Adipocyte (in vitro differentiated cells): ENCODE measurements around the gene ACTN4.
A peak's percentile ranks its signal among the peaks of the same experiment; 100 is the strongest.

ENCODE experiments used
- DNase-seq: peaks from one replicate; pipeline ENCODE4 v3.0.0-alpha.2; 2015; ENCODE audit warnings: low read depth
- H3K27me3 ChIP-seq: replicated peaks from 2 replicates; pipeline ENCODE4 v1.7.0; 2013; ENCODE audit warnings: mild to moderate bottlenecking, low read length, moderate library complexity; ENCODE audit not compliant: control insufficient read depth, insufficient read depth
- H3K36me3 ChIP-seq: 2 replicates; pipeline ENCODE4 v1.7.0; 2013; ENCODE audit warnings: low read length, mild to moderate bottlenecking, moderate library complexity; ENCODE audit not compliant: control insufficient read depth, insufficient read depth, severe bottlenecking
- H3K4me1 ChIP-seq: 2 replicates; pipeline ENCODE4 v1.7.0; 2013; ENCODE audit warnings: mild to moderate bottlenecking, low read length, moderate library complexity; ENCODE audit not compliant: control insufficient read depth, insufficient read depth
- H3K4me3 ChIP-seq: 2 replicates; pipeline ENCODE4 v1.7.0; 2013; ENCODE audit warnings: mild to moderate bottlenecking, low read length, moderate library complexity
- H3K9ac ChIP-seq: 2 replicates; pipeline ENCODE4 v1.7.0; 2013; ENCODE audit warnings: mild to moderate bottlenecking, low read length, moderate library complexity
- H3K9me3 ChIP-seq: 2 replicates; pipeline ENCODE4 v1.7.0; 2013; ENCODE audit warnings: mild to moderate bottlenecking, low read length, moderate library complexity; ENCODE audit not compliant: control insufficient read depth

ACTN4 gene

DNA sequence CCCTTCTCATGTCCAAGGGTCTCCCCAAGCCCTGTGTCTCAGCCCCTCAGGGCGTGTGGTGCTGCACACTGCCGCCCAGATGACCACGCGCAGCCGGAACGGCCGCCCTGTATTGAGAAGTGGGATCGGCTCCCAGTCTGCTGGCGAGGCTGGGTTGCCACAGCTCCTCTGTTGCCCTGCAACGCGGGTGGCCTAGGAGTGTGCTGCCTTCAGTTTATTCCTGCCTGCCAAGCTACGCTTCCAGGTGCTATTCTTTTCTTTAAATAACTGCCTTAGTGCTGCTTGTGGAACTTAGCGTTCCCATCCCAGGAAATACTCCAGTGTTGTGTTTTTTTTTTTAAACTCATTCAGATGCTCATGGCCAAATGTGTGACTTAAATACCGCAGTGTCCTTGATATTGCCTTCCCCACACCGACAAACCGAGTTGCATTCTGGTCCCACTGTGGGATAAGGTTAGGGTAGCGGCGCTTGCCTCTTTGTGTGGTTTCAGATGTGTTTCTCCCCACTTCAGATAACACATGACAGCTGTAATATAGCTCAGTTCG, 16.6 kb downstream of the ACTN4 start:
- H3K4me3 ChIP-seq, result no peak overlapping the region
- H3K27me3 ChIP-seq, result no peaks in the 10 kb centered on the region
- peak overlapping the region; percentile 69 for H3K9ac ChIP-seq
- no peaks in the 10 kb centered on the region for H3K9me3 ChIP-seq
- DNase-seq, result no peak
- peaks cover 5% of the 10 kb centered on the region for H3K36me3 ChIP-seq
- peaks cover 78% of the 10 kb centered on the region for H3K4me1 ChIP-seq

DNA sequence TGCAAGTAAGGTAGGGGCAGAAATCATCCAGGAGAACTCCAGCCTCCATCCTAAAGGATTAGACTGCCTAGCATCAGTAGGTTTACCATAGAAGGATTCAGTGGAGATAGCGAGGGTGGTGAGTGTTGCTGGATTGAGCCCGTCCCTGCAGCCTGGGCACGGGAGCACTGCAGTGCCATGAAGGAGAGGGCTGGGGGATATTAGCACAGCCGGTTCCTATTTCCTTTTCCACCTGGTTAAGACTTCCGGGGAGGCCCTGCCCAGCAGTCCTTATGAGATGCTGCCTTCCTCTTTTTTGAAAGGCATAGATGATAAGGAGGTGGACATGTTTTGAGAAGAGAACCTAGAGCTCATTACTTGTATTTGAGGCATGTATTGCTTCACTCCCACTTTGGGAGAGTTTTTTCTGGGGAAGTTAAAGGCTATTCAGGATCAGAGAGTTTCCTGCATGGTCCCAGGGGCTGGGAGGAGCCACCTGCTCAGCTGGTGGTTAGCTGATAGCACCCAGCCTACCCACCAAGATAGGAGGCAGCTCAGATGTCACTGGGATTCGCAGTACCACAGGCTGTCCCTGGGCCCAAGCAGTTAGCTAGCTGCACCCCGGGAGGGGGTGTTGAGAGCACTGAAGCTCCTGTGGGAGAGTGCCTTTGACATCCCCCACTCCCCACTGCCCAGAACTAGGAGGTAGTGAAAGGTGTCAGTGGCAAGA, 17.2 kb downstream of the ACTN4 start:
- H3K4me3 ChIP-seq, result no peak overlapping the region
- DNase-seq, result no peak
- H3K4me1 ChIP-seq, result peaks cover 72% of the 10 kb centered on the region
- H3K9ac ChIP-seq, result peak overlapping the region; percentile 69
- no peaks in the 10 kb centered on the region for H3K9me3 ChIP-seq
- peaks cover 5% of the 10 kb centered on the region for H3K36me3 ChIP-seq
- H3K27me3 ChIP-seq, result no peaks in the 10 kb centered on the region

DNA sequence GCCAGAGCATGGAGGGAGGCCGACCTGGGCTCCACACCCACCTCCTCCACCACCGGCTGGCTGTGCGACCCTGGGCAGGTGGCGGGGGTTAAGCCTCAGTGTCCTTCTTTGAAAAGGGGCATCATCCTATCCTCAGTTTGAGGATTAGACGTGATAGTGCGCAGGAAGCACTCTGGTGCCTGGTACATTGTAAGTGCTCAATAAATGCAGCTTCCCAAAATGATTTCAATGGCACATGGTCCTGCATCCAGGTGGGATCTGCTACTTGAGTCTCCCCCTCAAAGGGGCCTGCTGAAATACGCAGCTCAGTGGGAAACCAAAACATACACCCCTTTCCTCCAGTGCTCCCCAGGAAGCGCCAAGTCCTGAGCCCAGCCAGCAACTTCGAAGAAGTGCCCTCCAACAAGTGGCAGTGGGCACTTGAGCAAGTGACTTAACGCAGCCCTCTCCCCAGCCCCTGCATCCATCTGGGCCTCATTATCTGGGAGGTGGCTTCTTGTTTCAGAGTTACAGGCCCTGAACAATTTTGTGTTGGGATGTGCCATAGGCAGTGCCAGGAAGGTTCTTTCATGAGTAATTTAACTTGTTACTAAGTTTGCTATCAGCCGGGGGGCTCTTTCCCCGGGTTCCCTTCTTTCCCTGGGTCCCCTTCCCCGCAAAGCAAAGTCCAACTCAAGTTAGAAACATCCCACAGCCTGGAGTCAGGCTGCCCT, 17.9 kb downstream of the ACTN4 start:
- Histone ChIP-seq H3K9ac (peak overlapping the region; percentile 69), H3K4me1 (peaks cover 65% of the 10 kb centered on the region), H3K9me3 (no peaks in the 10 kb centered on the region), H3K36me3 (peaks cover 5% of the 10 kb centered on the region), H3K27me3 (no peaks in the 10 kb centered on the region), H3K4me3 (no peak overlapping the region)
- DNase-seq, result peak; percentile 55

DNA sequence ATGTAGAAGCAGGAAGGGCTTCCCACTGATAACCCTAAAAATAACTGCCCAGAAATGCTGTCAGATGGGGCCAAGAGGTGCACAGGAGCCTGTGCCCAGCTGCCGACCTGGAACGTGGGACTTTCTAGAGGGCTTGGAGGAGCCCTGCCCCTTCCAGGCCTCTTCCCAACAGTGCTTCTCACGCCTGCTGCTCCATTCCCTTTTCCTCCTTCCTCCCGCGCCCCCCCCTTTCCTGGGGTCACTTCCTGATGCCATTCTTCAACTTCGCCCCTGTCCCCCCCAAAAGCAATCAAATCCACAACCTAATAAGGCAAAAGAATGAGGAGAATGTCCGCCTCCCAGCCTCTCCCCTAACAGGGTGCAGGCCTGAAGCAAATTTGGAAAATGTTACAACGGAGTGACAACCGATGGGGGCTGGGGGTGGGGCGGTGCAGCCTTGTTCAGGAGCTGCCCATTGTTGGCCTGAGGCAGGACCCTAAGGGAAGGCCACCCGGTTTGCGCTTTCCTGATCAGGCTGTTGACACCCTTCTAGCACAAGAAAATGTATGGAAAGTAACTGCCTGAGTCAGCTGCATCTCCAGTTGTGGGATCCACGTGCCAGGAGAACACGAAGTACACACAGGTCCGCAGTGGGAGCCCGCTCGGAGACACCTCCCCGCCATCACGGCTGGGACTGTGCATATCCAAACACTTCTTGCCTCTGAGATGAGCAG, 18.7 kb downstream of the ACTN4 start:
- DNase-seq, result peak; percentile 75
- Histone ChIP-seq H3K9ac (peak overlapping the region; percentile 69), H3K4me1 (peaks cover 58% of the 10 kb centered on the region), H3K4me3 (no peak overlapping the region), H3K9me3 (no peaks in the 10 kb centered on the region), H3K27me3 (no peaks in the 10 kb centered on the region), H3K36me3 (peaks cover 5% of the 10 kb centered on the region)

DNA sequence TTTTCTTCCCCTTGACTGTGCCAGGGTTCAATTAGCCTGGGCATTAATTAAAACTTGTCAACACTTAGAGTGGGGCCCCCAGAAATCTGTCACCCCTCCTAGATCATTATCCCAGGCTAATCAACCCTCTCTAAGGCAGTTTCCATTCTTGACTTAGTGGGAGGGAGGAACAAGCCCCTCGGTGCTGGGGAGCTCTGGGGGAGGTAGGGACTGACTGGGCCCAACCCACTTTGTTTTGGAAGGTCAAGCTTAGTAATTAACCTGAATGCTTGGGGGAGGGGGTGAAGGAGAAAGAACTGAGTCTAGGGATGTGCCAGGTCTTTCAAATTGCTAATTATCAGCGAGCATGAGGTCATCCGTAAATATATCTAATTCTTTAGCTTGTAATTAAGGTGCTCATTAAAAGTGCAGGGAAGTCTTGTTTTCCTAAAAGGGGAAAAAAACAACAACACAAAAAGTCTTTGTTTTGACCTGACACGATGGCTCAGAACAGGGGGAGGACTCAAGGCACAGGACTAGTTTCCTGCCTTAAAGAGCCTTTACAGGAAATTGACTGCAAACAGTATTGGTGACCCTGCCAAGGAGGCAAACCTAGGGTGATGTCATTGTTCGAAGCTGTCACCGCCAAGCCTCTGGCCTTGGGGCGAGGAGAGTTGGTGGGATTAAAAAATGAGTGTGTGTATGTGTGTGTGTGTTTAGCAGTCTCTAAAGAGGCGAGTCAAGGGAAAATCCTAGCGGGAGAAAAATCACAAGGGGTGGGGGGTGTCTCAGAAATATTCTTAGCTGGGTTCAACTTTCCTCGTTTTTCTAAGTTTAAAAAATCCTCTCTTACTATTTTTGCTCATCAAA, 19.4 kb downstream of the ACTN4 start:
- H3K9ac ChIP-seq, result peak overlapping the region; percentile 69
- DNase-seq, result peak; percentile 81
- no peaks in the 10 kb centered on the region for H3K9me3 ChIP-seq
- H3K4me1 ChIP-seq, result peaks cover 54% of the 10 kb centered on the region
- H3K27me3 ChIP-seq, result no peaks in the 10 kb centered on the region
- peaks cover 5% of the 10 kb centered on the region for H3K36me3 ChIP-seq
- H3K4me3 ChIP-seq, result peak overlapping the region; percentile 15

DNA sequence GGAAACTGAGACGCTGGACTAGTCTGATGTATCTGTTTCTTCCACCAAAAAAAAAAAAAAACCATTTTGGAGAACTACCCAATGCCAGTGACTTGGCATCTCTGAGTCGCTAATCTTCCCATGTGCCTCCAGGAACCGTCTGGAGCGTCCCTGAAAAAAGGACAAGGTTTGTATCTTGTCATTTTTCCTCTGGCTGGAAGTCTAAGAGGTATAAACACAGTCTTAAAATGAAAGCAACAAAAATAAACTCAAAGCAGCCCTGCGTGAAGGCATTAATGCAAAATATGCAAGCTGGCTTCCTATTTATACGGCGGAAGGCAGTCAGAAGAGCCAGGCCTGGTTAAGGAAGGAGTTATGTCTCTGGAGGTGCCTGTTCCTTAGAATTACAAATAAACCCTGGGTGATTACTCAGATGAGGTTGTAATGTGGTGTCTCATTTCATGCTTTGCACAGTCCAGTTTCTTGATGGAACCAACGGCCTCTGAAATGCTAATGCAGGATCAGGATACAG, 20.3 kb downstream of the ACTN4 start:
- peaks cover 45% of the 10 kb centered on the region for H3K4me1 ChIP-seq
- no peaks in the 10 kb centered on the region for H3K27me3 ChIP-seq
- DNase-seq, result peak; percentile 83
- H3K36me3 ChIP-seq, result peaks cover 5% of the 10 kb centered on the region
- no peaks in the 10 kb centered on the region for H3K9me3 ChIP-seq
- peak overlapping the region; percentile 15 for H3K4me3 ChIP-seq
- H3K9ac ChIP-seq, result peak overlapping the region; percentile 69

DNA sequence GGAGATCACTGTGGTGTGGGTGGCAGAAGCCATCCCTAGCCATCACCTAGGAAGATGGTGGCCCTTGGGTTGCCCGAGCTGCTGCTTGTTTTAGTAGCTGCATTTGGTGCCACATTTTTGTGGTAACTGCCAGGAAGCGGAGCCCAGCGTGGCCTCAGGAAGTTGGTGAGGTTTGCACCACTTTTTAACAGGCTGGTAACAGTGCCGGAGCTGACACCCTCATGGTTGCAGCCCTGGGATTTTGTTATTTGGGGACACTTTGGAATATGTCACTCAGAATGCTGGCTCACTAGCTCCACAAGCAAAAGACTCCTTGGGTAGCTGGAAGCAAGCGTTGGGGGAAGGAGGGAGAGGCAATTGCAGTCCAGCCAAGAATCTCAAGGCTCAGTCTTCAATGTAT, 22.1 kb downstream of the ACTN4 start:
- Histone ChIP-seq H3K36me3 (peaks cover 5% of the 10 kb centered on the region), H3K27me3 (no peaks in the 10 kb centered on the region), H3K9ac (no peak overlapping the region), H3K4me1 (peaks cover 40% of the 10 kb centered on the region), H3K4me3 (no peak overlapping the region), H3K9me3 (no peaks in the 10 kb centered on the region)
- no peak for DNase-seq

DNA sequence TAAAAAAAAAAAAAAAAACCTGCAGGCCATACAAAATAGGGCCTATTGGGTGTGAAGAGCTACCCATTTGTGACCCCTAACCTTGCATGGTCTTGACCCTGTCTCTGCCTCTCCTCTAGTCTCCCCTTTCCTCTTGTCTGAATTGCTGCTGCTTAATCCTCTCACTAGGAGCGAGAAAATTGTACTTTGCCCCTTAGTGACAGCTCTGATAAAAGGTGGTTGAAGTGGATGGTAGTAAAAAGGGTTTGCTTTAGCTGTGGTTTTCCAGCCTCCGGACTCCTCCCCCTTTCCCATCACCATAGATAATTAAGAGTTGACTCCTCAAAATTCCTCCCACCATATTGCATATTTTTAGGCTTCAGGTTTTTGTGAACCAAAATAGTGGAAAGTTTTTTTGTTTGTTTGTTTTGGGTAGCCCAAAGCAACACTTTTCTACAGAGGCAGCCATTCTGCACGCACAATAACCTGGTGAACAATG, 23.5 kb downstream of the ACTN4 start:
- Histone ChIP-seq H3K4me3 (no peak overlapping the region), H3K9me3 (no peaks in the 10 kb centered on the region), H3K9ac (no peak overlapping the region), H3K27me3 (no peaks in the 10 kb centered on the region), H3K36me3 (peaks cover 5% of the 10 kb centered on the region), H3K4me1 (peaks cover 32% of the 10 kb centered on the region)
- no peak for DNase-seq

DNA sequence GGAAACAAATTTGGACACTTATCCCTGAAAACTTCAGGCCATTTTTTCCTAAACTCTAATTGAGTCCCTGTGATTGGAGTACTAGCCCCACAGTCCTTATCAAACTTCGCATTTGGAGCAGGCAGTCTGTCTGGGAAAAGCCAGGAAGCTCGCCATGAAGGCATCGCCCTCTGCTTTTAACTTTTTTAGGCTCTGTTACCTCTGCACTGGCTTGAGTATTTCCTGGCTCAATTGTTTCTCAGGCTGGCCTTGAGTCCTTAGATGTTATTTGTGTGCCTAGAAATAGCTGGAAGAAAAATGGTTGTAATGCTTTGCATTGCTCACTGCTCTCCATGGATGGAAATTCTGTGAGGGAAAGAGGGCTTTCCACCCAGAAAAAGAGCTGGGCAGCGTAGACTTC, 24.2 kb downstream of the ACTN4 start:
- no peak for DNase-seq
- peaks cover 7% of the 10 kb centered on the region for H3K36me3 ChIP-seq
- H3K4me3 ChIP-seq, result no peak overlapping the region
- H3K27me3 ChIP-seq, result no peaks in the 10 kb centered on the region
- H3K9me3 ChIP-seq, result no peaks in the 10 kb centered on the region
- no peak overlapping the region for H3K9ac ChIP-seq
- peaks cover 32% of the 10 kb centered on the region for H3K4me1 ChIP-seq

DNA sequence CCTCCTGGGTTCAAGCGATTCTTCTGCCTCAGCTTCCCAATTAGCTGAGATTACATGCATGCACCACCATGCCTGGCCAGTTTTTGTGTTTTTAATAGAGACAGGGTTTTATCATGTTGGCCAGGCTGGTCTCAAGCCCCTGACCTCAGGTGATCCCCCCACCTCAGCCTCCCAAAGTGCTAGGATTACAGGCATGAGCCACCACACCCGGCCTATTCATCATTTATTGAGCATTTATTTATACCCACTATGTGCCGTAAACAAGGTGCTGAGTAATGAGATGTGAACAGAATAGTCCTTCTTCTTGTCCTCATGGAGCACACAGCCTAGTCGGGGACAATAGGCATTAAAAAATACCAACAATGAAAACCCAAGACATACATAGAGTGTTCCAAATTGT, 25.6 kb downstream of the ACTN4 start:
- no peak overlapping the region for H3K9ac ChIP-seq
- no peak overlapping the region for H3K4me3 ChIP-seq
- DNase-seq, result no peak
- H3K4me1 ChIP-seq, result peaks cover 24% of the 10 kb centered on the region
- H3K27me3 ChIP-seq, result no peaks in the 10 kb centered on the region
- H3K36me3 ChIP-seq, result peaks cover 19% of the 10 kb centered on the region
- H3K9me3 ChIP-seq, result no peaks in the 10 kb centered on the region
